ENCODE measurements around the gene MYOZ1. TPM values are rescaled to one million over a fixed set of nuclear protein-coding genes. Genes with fewer than 3 reads are reported as not detected.

Gene MYOZ1
- total and polyA plus RNA-seq, 4 donors: 0.70 to 2.4 (median 1.5) TPM

DNA sequence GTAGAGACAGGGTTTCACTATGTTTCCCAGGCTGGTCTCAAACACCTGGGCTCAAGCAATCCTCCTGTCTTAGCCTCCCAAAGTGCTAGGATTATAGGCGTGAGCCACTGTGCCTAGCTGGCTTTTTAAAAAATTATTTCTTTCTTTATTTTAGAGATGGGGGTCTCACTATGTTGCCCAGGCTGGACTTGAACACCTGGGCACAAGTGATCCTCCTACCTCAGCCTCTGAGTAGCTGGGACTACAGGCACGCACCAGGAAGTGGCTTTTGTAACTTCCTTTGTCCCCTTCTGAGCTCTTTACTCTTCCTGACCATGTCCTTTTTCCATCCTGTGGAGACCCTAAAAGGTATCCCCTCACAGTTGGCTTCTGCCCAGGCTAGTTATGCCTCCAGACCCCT lies 2.1 kb upstream of the MYOZ1 start:
- no peaks in the 10 kb centered on the region for H3K9me3 ChIP-seq (ENCODE audit: control insufficient read depth in 4 of 4, insufficient read depth in 3 of 4, low read length in 3 of 4)
- DNase-seq (no peak), ATAC-seq (ENCODE audit: insufficient read depth, low FRiP score) (no peak)
- TF ChIP-seq, protein P1, sequence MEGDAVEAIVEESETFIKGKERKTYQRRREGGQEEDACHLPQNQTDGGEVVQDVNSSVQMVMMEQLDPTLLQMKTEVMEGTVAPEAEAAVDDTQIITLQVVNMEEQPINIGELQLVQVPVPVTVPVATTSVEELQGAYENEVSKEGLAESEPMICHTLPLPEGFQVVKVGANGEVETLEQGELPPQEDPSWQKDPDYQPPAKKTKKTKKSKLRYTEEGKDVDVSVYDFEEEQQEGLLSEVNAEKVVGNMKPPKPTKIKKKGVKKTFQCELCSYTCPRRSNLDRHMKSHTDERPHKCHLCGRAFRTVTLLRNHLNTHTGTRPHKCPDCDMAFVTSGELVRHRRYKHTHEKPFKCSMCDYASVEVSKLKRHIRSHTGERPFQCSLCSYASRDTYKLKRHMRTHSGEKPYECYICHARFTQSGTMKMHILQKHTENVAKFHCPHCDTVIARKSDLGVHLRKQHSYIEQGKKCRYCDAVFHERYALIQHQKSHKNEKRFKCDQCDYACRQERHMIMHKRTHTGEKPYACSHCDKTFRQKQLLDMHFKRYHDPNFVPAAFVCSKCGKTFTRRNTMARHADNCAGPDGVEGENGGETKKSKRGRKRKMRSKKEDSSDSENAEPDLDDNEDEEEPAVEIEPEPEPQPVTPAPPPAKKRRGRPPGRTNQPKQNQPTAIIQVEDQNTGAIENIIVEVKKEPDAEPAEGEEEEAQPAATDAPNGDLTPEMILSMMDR (IDR thresholded peaks at IDR 0.05; ENCODE audit: control extremely low read depth, extremely low read depth): no peak
- no peak overlapping the region for H3K27ac ChIP-seq (ENCODE audit: low read depth in 1 of 2, low read length in 1 of 2)
- peaks cover 0 to 16% (median 6%) of the 10 kb centered on the region in 5 donors for H3K4me1 ChIP-seq (ENCODE audit: control insufficient read depth in 5 of 5, insufficient read depth in 5 of 5, low read length in 5 of 5)
- no peaks in the 10 kb centered on the region for H3K36me3 ChIP-seq (ENCODE audit: control insufficient read depth in 4 of 4, insufficient read depth in 4 of 4, low read length in 4 of 4)
- H3K9ac ChIP-seq (ENCODE audit: insufficient read depth in 1 of 2, low read length in 2 of 2): no peak overlapping the region
- WGBS, 2 donors: 71 to 87% methylated on average over 2 of the region's 2 CpGs
- H3K4me3 ChIP-seq: no peak overlapping the region
- no peaks in the 10 kb centered on the region for H3K27me3 ChIP-seq (ENCODE audit: control insufficient read depth in 3 of 3, insufficient read depth in 3 of 3, low read length in 2 of 3)

DNA sequence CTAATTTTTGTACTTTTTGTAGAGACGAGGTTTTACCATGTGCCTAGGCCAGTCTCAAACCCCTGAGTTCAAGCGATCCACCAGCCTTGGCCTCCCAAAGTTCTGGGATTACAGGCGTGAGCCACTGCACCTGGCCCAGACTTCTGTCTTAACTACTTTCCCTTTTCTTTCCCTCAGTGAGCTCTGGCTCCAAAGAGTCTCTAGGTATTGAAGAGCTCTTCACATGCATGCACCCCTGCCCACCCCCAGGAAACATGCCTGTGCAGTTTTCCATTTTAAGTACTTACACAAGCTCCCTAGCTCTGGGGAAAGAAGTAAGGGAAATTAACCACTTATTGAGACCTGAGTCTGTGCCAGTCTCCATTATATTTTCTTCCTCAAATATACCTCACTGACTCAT lies 2.0 kb downstream of the MYOZ1 start:
- WGBS, 2 donors: 74 to 95% methylated on average over 3 of the region's 3 CpGs
- Histone ChIP-seq H3K27ac (ENCODE audit: low read depth in 1 of 2, low read length in 1 of 2) (no peak overlapping the region), H3K36me3 (ENCODE audit: control insufficient read depth in 4 of 4, insufficient read depth in 4 of 4, low read length in 4 of 4) (no peaks in the 10 kb centered on the region), H3K4me3 (no peak overlapping the region), H3K4me1 (ENCODE audit: control insufficient read depth in 5 of 5, insufficient read depth in 5 of 5, low read length in 5 of 5) (peaks cover 0 to 3% (median 0%) of the 10 kb centered on the region in 5 donors), H3K9ac (ENCODE audit: insufficient read depth in 1 of 2, low read length in 2 of 2) (no peak overlapping the region), H3K9me3 (ENCODE audit: control insufficient read depth in 4 of 4, insufficient read depth in 3 of 4, low read length in 3 of 4) (peaks cover 0 to 2% (median 0%) of the 10 kb centered on the region in 4 donors), H3K27me3 (ENCODE audit: control insufficient read depth in 3 of 3, insufficient read depth in 3 of 3, low read length in 2 of 3) (no peaks in the 10 kb centered on the region)
- TF ChIP-seq, protein P1 (IDR thresholded peaks at IDR 0.05; ENCODE audit: control extremely low read depth, extremely low read depth): no peak
- DNase-seq (peak in 2 of 3 donors; percentile 34 to 48), ATAC-seq (ENCODE audit: insufficient read depth, low FRiP score) (no peak)

DNA sequence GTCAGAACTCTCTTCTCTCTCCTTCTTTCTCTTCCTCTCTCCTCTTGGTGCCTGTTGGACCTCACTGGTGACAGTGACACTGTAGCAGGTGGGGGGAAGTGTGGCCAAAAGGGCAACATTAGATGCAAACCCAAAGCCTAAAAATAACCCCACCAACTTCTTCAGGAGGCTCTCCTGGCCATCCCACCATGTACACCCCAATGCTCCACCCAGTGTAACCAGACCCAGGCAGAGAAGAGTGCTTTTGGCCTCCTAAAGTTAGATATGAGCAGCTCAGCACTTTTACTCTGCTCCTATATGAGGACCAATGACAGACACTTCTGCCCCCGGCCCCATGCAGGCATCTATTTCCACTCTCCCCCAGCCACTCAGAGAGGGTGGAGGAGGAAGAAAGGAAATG lies 5.5 kb downstream of the MYOZ1 start:
- Histone ChIP-seq H3K9me3 (ENCODE audit: control insufficient read depth in 4 of 4, insufficient read depth in 3 of 4, low read length in 3 of 4) (peaks cover 0 to 2% (median 0%) of the 10 kb centered on the region in 4 donors), H3K4me1 (ENCODE audit: control insufficient read depth in 5 of 5, insufficient read depth in 5 of 5, low read length in 5 of 5) (peaks cover 0 to 3% (median 0%) of the 10 kb centered on the region in 5 donors), H3K27ac (ENCODE audit: low read depth in 1 of 2, low read length in 1 of 2) (no peak overlapping the region), H3K36me3 (ENCODE audit: control insufficient read depth in 4 of 4, insufficient read depth in 4 of 4, low read length in 4 of 4) (no peaks in the 10 kb centered on the region), H3K27me3 (ENCODE audit: control insufficient read depth in 3 of 3, insufficient read depth in 3 of 3, low read length in 2 of 3) (no peaks in the 10 kb centered on the region), H3K9ac (ENCODE audit: insufficient read depth in 1 of 2, low read length in 2 of 2) (no peak overlapping the region), H3K4me3 (no peak overlapping the region)
- no peak for ATAC-seq (ENCODE audit: insufficient read depth, low FRiP score)
- no peak for DNase-seq
- WGBS, 2 donors: 27 to 64% methylated on average over 1 of the region's 1 CpG
- TF ChIP-seq, protein P1 (IDR thresholded peaks at IDR 0.05; ENCODE audit: control extremely low read depth, extremely low read depth): no peak

DNA sequence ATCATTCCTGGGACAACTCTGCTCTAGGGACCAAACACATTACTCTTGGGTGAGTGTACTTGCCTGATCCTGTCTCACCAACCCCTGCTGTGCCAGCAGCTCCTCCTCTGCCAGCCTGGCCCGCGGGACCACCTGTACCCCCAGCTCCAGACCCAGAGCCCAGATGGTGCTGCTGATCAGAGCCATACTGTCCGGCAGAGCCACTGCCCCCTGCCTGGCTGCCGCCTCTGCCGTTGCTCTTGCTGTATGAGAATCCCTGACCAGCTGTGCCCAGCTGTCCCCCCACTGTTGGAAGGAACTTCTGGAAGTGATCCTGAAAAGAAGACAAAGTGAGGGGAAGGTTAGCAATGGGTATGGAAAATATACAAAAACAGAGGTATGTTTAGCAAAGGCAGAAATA lies 6.9 kb downstream of the MYOZ1 start:
- Histone ChIP-seq H3K9ac (ENCODE audit: insufficient read depth in 1 of 2, low read length in 2 of 2) (no peak overlapping the region), H3K4me1 (ENCODE audit: control insufficient read depth in 5 of 5, insufficient read depth in 5 of 5, low read length in 5 of 5) (peaks cover 0 to 3% (median 0%) of the 10 kb centered on the region in 5 donors), H3K27ac (ENCODE audit: low read depth in 1 of 2, low read length in 1 of 2) (no peak overlapping the region), H3K36me3 (ENCODE audit: control insufficient read depth in 4 of 4, insufficient read depth in 4 of 4, low read length in 4 of 4) (no peaks in the 10 kb centered on the region), H3K9me3 (ENCODE audit: control insufficient read depth in 4 of 4, insufficient read depth in 3 of 4, low read length in 3 of 4) (peaks cover 0 to 2% (median 0%) of the 10 kb centered on the region in 4 donors), H3K27me3 (ENCODE audit: control insufficient read depth in 3 of 3, insufficient read depth in 3 of 3, low read length in 2 of 3) (no peaks in the 10 kb centered on the region), H3K4me3 (no peak overlapping the region)
- no peak for ATAC-seq (ENCODE audit: insufficient read depth, low FRiP score)
- peak; percentile 47 to 58 (median 48) for DNase-seq
- WGBS, 2 donors: 73 to 84% methylated on average over 5 of the region's 5 CpGs
- TF ChIP-seq, protein P1 (IDR thresholded peaks at IDR 0.05; ENCODE audit: control extremely low read depth, extremely low read depth): no peak

All from lung (tissue), 12 donors.